Limb (tissue), 2 donors: Measurements from ENCODE around the gene RNF121.

Experiments
- DNase-seq, 2 donors: peaks; one replicate each; pipeline ENCODE4 v3.0.0-alpha.2; 2016; ENCODE audit errors: extremely low spot score in 2 of 2

The RNF121 gene

GRCh38 chr11:72037554-72038311 lies 108.9 kb downstream of the RNF121 start:
- no peak for DNase-seq

GRCh38 chr11:72038491-72038890 lies 109.6 kb downstream of the RNF121 start:
- peak; percentile 69 to 70 for DNase-seq

DNA sequence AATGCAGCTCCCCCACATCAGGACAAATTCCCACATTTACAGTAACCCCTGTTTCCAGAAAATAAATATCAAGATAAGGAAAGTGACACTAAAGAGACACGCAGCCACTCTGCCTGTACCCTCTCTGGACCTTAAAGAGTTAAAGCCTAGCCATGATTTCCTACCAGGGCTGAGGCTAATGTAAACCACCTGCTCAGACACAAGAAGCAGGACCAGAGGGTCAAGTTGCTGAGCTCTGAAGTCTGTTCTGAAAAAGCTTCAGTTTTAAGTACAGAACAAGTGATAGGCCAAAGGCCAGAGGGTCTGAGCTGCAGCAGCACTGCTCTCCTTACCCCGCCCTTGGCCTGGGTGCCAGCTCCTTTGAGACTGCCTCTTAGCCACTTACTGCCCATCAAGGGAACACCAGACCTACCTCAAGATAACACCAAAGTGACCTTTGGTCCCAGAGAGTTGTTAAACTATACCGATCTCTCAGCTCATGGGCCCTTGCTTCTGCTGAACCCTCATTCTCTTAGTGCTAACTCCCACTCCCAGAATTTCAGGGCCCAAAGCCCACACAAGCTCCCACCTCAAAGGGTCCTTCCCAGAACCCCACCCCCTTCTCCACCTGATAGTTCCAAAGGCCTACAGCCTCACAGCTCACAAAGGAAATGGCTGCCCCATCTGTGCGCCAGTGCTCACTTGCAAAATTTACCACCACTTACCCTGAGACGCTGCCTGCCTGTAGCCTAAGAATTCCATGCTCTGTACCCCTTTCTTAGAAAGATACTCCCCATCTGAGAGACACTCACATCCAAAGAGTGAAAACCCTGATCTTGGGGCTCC lies 110.4 kb downstream of the RNF121 start:
- no peak for DNase-seq

- no peak for DNase-seq
These were observed 111.1 kb downstream of the RNF121 start for GRCh38 chr11:72039856-72040401.

DNA sequence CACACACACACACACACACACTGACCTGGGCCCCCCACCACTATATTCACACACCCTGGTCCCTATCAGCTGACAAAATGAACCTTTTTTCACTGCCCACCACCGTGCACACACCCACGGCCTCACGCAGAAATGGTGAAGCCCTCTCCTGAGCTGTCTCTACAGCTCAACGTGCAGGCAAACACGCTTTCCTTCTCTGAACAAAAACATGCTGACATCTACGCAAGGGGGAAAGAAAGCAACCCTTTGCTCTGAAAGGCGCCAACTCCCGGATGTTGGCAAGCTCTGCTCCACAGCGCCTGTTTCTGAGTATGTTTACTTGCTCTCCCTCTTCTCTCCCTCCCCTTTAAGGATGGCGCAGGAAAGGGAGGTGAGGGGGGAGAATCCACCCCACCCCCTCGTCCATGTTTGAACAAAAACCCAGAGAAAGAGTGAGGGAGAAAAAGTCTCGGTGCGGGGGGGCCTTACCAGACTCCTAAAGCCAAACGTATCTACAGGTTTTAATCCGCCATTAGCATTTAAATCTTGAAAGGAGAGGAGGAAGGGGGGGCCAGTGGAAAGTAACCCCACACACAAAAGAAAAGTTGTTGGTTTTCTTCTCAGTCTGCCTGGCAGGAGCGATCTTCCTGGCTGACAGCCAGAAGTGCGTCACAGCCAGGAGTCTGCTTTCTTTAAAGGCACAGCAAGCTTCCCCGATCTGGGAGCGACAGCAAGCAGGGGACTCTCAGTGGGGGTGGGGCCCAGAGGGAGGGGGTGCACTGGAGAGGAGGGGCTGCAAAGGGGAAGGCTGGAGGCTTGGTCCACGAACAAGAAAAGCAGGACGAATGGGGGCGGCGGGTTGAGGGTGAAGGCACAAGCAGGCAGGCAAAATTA lies 111.9 kb downstream of the RNF121 start:
- DNase-seq: peak; percentile 92 to 97

GRCh38 chr11:72041364-72042063 lies 112.7 kb downstream of the RNF121 start:
- peak; percentile 86 to 87 for DNase-seq

DNA sequence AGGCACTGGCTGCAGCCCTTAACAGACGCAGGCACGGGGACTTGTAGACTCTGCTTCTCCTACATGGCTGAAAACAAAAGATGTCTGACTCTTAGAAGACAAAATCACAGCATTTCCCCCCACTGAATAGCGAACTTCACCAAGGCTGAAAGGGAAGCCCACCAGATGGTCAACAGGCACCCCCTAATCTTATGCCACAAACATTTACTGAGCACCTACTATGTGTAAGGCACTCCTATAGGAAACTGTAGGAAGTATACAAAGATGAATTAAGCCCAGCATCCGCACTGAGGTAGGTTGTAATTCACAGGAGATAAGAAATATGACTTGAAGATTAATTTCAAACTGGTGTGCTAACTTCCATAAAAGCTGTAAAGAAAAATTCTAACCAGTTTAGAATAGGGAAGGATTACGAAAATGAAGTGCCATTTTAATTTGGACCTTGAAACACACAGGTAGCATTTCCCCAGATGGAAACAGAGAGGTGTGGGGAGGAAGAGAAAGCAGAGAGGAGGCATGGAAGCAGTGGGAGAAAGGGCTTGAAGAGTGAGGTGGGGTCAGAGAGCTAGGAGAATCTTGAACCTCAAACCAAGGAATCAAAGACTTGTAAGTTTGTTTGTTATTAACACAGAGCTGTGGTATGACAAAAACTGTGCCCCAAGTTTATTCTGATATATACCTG lies 113.4 kb downstream of the RNF121 start:
- DNase-seq: no peak

DNA sequence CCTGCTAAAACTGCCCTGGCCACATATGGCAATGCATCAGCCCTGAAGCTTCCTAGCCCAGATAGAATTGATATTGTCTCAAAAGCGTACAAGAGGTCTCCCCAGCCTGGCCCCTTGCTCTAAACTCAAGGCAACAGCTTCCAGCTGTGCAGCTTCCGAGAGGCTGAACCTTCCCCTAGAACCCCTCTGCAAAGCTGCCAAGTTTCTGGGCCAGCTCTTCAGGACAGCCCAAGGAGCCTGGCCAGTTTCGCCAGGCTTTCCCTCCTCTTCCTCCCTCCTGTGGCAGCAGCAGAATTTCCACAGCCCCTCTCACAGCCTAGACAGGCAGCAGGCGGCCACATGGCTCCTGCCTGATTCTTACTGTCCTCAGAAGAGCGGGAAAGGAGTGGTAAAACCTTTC lies 117.0 kb downstream of the RNF121 start:
- peak in 1 of 2 donors; percentile 41 for DNase-seq
